ENCODE data around the gene HSP90B1.

The HSP90B1 gene

DNA sequence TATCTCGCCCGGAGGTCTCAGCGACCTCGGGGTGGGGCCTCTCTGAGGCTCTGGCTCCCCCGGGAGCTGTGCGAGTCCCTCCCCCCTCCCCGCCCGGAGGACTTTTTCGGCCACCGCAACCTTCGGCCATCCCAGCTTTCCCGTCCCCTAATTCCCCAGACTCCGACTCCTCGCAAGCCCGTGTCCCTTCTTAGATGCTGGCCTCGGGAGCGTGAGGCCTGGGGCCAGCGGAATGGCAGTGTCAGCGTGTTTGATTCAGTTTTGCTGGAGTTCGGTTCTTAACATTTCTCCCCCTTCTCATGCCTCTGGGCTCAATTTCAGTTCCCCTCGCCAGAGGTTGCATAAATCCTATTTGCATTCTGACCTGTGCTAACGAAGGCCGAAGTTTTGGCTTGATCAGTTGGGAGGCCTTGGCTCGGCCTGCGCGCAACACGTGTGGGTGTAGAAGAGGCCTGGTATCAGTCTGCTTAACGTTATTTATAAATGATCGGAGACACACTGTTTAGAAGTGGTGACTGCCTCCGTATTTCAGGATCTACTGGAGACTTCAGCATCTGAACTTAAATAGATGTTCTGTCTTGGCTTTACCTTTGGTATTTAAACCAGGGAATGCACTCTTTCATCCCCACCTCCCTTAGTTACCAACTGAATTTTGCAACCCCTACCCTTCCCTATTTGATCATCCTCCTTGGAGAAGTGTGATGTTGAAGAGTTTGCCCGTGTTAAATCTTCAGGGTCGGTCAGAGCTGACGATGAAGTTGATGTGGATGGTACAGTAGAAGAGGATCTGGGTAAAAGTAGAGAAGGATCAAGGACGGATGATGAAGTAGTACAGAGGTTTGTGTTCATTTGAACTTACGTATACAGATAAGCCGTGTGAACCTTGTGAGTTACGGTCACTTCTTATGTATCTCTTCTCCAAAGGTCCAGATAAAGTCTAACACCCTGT, 851 bp downstream of the HSP90B1 start:
- no peak for DNase-seq

DNA sequence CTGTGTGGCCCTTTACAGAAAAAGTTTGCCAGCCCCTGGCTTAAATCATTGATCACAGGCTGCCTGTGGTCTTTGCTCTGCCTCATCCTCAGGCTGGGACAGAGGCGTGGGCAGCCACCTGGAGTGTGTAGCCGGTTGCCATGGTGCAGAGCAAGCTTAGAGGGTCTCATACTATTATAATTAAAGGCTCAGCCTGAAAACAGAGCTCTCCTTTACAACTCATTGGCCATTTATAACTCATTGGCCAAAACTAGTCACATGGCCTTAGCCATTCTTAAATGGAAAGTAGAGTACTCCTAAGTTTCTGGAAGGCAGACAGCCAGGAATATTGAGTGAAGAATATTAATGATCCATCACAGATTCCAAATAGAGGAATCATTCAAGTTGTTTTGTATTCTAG, 3.0 kb downstream of the HSP90B1 start:
- DNase-seq: no peak

GRCh38 chr12:103936679-103937078, 6.5 kb downstream of the HSP90B1 start:
- DNase-seq: no peak

- DNase-seq: no peak
These were observed 14.8 kb downstream of the HSP90B1 start for GRCh38 chr12:103944964-103945363.

DNA sequence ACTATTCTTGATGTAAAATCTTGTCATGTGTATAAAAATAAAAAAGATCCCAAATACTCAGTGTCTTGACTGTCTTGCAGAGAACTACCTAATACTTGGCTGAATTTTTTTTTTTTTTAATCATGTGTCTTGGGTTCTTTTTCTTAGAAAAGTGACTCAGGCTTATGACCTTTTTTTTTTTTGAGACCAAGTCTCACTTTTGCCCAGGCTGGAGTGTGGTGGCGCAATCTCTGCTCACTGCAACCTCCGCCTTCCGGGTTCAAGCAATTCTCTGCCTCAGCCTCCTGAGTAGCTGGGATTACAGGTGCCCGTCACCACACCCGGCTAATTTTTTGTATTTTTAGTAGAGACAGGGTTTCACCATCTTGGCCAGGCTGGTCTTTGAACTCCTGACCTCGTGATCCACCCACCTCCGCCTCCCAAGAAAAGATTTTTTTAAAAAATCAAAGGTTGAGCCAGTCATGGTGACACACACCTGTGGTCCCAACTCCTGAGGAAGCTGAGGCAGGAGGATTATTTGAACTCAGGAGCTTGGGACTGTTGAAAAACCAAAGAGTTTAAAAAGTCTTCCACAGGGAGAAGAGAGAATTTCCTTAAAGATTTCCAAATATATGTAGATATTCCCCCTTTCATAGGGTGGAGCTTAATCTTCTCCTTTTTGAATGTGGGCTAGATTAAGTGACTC, 17.8 kb downstream of the HSP90B1 start:
- DNase-seq: no peak

DNA sequence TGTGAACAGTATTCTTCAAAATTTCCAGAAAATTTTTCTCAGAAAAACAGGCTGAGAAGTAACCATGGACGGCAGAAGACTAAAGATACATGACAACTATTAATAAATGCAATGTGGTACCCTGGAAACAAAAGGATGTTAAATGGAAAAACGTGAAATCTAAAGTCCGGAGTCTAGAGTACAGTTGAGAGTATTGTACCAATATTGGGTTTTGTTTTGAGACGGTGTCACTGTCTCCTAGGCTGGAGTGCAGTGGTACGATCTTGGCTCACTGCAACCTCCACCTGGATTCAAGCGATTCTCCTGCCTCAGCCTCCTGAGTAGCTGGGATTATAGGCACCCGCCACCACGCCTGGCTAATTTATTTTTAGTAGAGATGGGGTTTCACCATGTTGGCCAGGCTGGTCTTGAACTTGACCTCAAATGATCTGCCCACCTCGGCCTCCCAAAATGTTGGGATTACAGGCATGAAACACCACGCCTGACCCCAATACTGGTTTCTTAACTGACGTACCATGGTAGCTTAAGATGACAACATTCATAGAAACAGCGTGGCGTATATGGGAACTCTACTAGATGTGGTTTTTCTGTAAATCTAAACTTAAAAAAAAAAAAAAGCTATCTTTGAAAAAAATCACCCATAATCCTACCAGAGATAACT, 18.7 kb downstream of the HSP90B1 start:
- no peak for DNase-seq

- DNase-seq: no peak
These were observed 22.3 kb downstream of the HSP90B1 start for GRCh38 chr12:103952497-103952896.

- no peak for DNase-seq
These were observed 25.8 kb downstream of the HSP90B1 start for GRCh38 chr12:103955811-103956508.

- DNase-seq: no peak
These were observed 26.4 kb downstream of the HSP90B1 start for GRCh38 chr12:103956509-103957027.

GRCh38 chr12:103957865-103958388, 27.7 kb downstream of the HSP90B1 start:
- DNase-seq: no peak

DNA sequence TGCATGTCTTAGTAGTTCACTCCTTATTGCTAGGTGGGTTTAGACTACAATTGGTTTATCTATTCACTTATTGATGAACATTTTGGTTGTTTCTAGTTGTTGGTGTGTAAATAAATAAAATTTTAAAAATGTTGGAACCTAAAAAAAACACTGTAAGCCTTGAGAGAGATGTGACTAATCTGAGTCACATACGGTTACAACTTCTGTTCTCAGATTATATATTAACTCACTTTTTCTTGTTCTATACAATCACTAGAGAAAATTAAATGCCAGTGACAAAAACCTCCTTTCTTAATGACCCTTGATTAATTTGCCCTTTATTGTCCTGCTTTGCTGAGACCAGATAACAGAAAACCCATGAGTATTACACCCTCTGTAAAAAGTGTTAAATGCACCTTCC, 28.4 kb downstream of the HSP90B1 start:
- no peak for DNase-seq

- no peak for DNase-seq
These were observed 30.5 kb downstream of the HSP90B1 start for GRCh38 chr12:103960616-103961227.

DNA sequence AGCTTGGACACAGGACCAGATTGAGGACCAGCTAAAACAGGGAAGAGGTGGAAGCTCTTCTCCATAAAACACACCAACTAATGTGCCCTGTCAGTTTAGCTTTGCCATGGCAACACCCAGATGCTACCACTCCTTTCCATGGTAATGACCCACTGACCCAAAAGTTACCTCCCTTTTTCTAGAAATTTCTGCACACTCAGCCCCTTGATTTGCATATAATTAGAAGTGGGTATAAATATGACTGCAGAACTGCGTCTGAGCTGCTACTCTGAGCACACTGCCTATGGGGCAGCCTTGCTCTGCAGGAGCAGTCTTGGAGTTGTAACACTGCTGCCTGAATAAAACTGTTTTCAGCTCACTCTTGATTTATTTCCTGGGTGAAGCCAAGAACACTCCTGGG, 32.3 kb downstream of the HSP90B1 start:
- no peak for DNase-seq

DNA sequence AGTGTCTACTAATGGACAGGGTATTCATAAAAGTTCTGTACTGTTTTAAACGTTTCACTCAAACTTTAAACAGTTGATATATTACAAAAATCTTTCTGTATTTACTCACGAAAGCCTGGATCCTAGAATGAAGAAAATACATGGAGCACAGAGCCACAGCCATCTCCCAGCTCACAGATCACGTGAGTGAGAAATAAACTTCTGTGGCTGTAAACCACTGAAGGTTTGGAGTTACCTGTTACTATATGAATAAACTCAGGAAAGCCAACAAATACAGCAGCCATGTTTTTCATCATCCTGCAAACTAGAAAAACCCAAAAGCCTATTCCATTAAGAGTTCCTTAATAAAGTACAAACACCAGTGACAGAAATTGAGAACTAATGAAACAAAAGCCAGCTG, 34.6 kb downstream of the HSP90B1 start:
- DNase-seq: no peak

DNA sequence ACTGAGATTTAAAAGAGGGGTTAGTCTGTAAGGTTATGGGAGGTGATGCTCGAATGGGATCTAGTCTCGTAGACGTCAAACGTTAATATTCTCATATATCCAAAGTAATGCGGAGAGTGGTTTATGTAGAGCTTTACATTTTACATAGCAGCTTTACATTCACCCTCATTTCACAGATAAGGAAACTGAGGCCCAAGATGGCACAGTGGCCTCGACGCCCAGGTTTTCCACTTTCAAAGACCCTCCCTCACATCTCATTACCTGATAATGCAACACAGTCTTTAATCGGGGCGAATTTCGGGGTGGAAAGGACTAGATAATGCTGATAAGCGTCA, 35.0 kb downstream of the HSP90B1 start:
- DNase-seq: no peak

DNA sequence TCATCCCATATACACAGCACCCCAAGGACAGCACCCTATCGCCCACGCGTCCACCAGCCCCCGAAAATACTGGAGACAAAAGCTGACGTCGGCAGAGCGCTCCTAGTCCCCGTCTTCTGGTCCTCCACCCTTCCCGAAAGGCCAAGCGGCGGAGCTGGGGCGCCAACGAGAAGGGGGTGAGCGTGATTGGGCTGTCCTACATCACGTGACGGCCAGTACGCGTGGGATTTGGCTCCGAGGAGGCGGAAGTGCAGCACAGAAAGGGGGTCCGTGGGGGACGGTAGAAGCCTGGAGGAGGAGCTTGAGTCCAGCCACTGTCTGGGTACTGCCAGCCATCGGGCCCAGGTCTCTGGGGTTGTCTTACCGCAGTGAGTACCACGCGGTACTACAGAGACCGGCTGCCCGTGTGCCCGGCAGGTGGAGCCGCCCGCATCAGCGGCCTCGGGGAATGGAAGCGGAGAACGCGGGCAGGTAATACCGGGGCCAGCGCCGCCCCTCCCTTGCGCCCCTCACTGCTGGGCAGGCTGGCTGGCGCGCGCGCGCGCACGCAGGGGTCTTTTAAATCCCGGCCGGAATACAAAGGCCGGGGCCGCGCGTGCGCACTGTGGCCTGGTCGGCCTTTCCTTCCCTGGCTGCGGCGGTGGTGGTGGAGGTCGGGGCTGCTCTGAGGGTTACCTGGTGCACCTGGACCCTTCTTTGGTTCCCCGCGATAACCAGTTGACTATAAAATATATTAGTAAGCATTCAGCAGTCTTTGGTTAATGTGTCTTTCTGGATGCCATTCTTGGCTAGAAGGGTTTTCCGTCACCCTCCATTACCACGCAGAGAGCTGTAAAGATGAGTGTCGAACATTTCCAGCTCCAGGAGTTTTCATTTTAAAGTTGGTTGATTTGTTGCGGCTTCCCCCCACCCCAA, 35.6 kb downstream of the HSP90B1 start, which contains the start of gene TDG:
Gene TDG, plus strand, starts transcription at position 283 of the 915 bp plus-strand sequence. Its CDS starts 166 bp downstream, at position 449.
- DNase-seq: peak; percentile 94

DNA sequence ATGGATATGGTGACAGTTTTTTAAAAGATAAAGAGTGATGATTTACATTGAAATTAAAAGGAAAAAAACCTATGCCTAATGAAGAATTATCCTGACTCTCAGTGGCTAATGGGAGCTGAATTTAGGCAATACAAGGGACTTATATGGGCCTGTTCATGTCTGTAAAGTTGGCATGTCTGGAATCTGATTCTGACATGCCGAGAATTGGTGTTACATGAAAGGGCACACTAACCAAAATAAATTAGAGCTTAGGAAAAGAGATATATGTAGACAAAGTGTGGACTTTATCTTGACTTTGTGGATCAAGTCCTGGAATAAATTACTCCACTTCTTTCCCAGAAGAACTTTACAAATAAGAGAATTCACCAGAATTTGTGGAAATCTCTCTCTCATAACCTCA, 36.5 kb downstream of the HSP90B1 start:
- DNase-seq: no peak

DNA sequence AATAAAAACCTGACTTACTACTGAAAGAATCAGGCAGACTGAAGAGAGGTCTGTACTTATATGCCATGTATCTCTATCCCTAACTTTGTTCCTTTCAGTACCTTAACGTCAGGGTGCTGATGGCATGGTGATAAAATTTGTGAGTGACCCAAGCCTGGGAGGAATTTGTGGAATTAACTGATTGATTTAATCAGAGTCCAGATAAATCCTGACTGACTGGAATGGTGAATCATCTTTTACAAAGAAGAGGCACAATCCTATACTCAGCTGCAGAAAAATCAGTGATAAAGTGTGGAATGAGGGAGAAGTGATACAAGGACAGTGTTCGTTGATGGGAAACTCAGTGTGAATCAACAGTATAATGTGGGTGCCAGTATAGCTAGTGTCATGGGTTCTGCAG, 39.2 kb downstream of the HSP90B1 start:
- no peak for DNase-seq

DNA sequence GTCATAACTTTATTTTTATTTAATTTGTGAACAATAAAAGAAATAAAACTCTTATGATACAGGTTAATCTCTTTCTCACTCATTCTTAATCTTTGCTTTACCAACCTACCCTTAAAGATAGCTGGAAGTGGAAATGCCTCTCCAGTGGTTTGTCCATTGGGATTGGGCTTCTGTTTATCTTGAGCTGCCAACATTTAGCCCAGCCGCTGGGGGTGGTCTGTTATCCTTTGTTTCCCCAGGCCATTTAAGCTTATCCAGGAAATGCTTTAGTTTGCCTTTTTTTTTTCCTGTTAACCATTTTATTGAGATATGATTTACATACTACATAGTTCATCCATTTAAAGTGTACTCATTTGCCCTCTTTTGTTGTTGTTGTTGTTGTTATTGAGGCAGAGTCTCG, 43.7 kb downstream of the HSP90B1 start:
- DNase-seq: no peak

- DNase-seq: no peak
These were observed 45.2 kb downstream of the HSP90B1 start for GRCh38 chr12:103975368-103975767.
